ENCODE results near the gene AKTIP.

GRCh38 chr16:53453928-53454327 lies 49.1 kb downstream of the AKTIP start:
- TF ChIP-seq, protein P1, sequence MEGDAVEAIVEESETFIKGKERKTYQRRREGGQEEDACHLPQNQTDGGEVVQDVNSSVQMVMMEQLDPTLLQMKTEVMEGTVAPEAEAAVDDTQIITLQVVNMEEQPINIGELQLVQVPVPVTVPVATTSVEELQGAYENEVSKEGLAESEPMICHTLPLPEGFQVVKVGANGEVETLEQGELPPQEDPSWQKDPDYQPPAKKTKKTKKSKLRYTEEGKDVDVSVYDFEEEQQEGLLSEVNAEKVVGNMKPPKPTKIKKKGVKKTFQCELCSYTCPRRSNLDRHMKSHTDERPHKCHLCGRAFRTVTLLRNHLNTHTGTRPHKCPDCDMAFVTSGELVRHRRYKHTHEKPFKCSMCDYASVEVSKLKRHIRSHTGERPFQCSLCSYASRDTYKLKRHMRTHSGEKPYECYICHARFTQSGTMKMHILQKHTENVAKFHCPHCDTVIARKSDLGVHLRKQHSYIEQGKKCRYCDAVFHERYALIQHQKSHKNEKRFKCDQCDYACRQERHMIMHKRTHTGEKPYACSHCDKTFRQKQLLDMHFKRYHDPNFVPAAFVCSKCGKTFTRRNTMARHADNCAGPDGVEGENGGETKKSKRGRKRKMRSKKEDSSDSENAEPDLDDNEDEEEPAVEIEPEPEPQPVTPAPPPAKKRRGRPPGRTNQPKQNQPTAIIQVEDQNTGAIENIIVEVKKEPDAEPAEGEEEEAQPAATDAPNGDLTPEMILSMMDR (IDR thresholded peaks at IDR 0.05): no peak
- TF ChIP-seq POLR2A (IDR thresholded peaks at IDR 0.05): no peak

All from thyroid gland (tissue), 4 donors.